Trophoblast cell (in vitro differentiated cells and primary cell): Measurements from ENCODE around the gene COX6B2.

ENCODE experiments used
- DNase-seq, 2 donors: peaks; one replicate each; pipeline ENCODE4 v3.0.0-alpha.2; 2016
- H2AFZ ChIP-seq: 2 replicates; pipeline ENCODE4 v1.6.1; 2013; ENCODE audit warnings: low read length, moderate library complexity, mild to moderate bottlenecking; ENCODE audit not compliant: insufficient read depth, poor library complexity
- H2AK5ac ChIP-seq: 2 replicates; pipeline ENCODE4 v1.6.1; 2013; ENCODE audit warnings: mild to moderate bottlenecking, low read length
- H2BK120ac ChIP-seq: 2 replicates; pipeline ENCODE4 v1.6.1; 2013; ENCODE audit warnings: low read length, mild to moderate bottlenecking, moderate library complexity; ENCODE audit not compliant: insufficient read depth, poor library complexity
- H2BK12ac ChIP-seq: 2 replicates; pipeline ENCODE4 v1.6.1; 2013; ENCODE audit warnings: mild to moderate bottlenecking, low read length, moderate library complexity
- H2BK5ac ChIP-seq: 2 replicates; pipeline ENCODE4 v1.6.1; 2013; ENCODE audit warnings: low read length, low read depth, moderate library complexity, mild to moderate bottlenecking; ENCODE audit not compliant: poor library complexity
- H3K14ac ChIP-seq: 2 replicates; pipeline ENCODE4 v1.6.1; 2013; ENCODE audit warnings: mild to moderate bottlenecking, low read length
- H3K18ac ChIP-seq: 2 replicates; pipeline ENCODE4 v1.6.1; 2013; ENCODE audit warnings: mild to moderate bottlenecking, low read length
- H3K23ac ChIP-seq: 2 replicates; pipeline ENCODE4 v1.6.1; 2013; ENCODE audit warnings: low read length
- H3K27ac ChIP-seq: 2 replicates; pipeline ENCODE4 v1.5.1; 2013; ENCODE audit warnings: low read depth, mild to moderate bottlenecking, inconsistent platforms, low read length, moderate library complexity
- H3K27me3 ChIP-seq: 2 replicates; pipeline ENCODE4 v1.6.1; 2013; ENCODE audit warnings: inconsistent platforms, mild to moderate bottlenecking, low read length, moderate library complexity; ENCODE audit not compliant: insufficient read depth
- H3K36me3 ChIP-seq, 2 experiments: 1 replicate in 1 of 2; 2 replicates in 1 of 2; pipeline ENCODE4 v1.6.1; 2013; ENCODE audit warnings: low read length in 2 of 2, mild to moderate bottlenecking in 2 of 2, moderate library complexity in 1 of 2; ENCODE audit not compliant: insufficient read depth in 2 of 2, control insufficient read depth in 1 of 2
- H3K4ac ChIP-seq: 2 replicates; pipeline ENCODE4 v1.6.1; 2013; ENCODE audit warnings: low read depth, mild to moderate bottlenecking, low read length, moderate library complexity
- H3K4me1 ChIP-seq, 2 experiments: 1 replicate in 1 of 2; 2 replicates in 1 of 2; pipeline ENCODE4 v1.6.1; 2013; ENCODE audit warnings: low read length in 2 of 2, mild to moderate bottlenecking in 2 of 2, moderate library complexity in 1 of 2; ENCODE audit not compliant: insufficient read depth in 2 of 2, control insufficient read depth in 1 of 2
- H3K4me2 ChIP-seq: 2 replicates; pipeline ENCODE4 v1.6.1; 2013; ENCODE audit warnings: inconsistent platforms, mild to moderate bottlenecking, low read length, moderate library complexity
- H3K4me3 ChIP-seq: 2 replicates; pipeline ENCODE4 v1.5.1; 2013; ENCODE audit warnings: mild to moderate bottlenecking, low read depth, low read length, inconsistent platforms
- H3K79me1 ChIP-seq: one replicate; pipeline ENCODE4 v1.6.1; 2013; ENCODE audit warnings: low read length
- H3K79me2 ChIP-seq: 2 replicates; pipeline ENCODE4 v1.6.1; 2013; ENCODE audit warnings: low read length, mild to moderate bottlenecking; ENCODE audit not compliant: control insufficient read depth, insufficient read depth, poor library complexity
- H3K9ac ChIP-seq: 2 replicates; pipeline ENCODE4 v1.6.1; 2013; ENCODE audit warnings: mild to moderate bottlenecking, low read length
- H3K9me3 ChIP-seq: 2 replicates; pipeline ENCODE4 v1.6.1; 2013; ENCODE audit warnings: low read depth, mild to moderate bottlenecking, control low read depth, inconsistent platforms, low read length; ENCODE audit not compliant: insufficient read depth
- H4K12ac ChIP-seq: 2 replicates; pipeline ENCODE4 v1.6.1; 2013; ENCODE audit warnings: low read depth, mild to moderate bottlenecking, low read length, moderate library complexity
- H4K8ac ChIP-seq: 2 replicates; pipeline ENCODE4 v1.6.1; 2013; ENCODE audit warnings: low read depth, mild to moderate bottlenecking, low read length, moderate library complexity
- H4K91ac ChIP-seq: one replicate; pipeline ENCODE4 v1.6.1; 2013; ENCODE audit warnings: low read depth, mild to moderate bottlenecking, low read length, moderate library complexity
- WGBS: extraction: QIAGEN DNeasy Blood & Tissue Kit; methylation state at CpG from one replicate; pipeline ENCODE4 v1.1.7; 2013; ENCODE audit warnings: missing lambda C conversion rate; ENCODE audit not compliant: insufficient read length, insufficient coverage; ENCODE audit errors: extremely low coverage; 5-methylcytosine and 5-hydroxymethylcytosine counted together

COX6B2 gene

DNA sequence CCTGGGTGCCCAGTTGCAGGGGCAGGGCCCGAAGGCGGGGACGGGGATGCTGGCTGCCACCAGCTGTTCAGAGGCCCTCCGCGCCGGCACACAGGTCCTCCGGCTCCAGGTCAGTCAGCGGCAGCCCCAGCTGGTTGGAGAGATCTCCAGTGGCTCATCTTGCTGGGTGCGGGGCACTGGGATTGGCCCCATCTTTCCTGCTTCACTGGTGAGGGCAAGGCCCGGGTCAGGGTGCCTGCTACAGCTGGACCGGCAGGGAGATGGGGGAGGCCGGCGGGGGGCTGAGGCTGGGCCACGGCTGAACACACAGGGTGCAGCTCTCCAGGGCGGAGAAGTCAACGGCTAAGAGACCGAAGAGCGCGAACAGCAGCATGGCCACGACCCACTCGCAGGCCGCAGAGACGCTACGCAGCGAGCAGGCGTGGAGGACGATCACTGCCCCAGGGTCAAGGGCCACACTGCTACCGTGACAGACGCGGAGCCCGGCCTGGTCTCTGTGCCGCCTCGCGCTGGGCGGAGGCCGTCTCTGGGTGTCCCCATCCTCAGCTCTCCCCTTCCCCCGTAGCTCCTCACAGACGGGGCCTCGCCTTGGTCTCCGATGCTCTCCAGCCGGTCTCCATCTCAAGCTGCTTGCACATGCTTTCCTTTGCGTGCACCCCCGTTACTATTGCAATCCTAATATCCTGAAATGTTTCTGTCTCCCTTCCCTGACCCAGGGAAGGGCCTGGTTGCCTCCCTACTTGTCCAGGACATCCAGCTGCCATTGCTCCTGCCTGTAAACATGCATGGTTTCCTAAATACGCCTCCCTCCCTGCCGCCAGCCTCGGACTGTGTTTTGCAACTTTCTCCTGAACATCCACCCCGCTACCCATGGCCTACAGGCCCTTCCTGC lies 41.7 kb downstream of the COX6B2 start:
- Histone ChIP-seq H3K18ac (no peak overlapping the region), H3K4me3 (no peak overlapping the region), H3K79me2 (no peaks in the 10 kb centered on the region), H3K9ac (no peak overlapping the region), H2BK12ac (no peak overlapping the region), H3K9me3 (peaks cover 2% of the 10 kb centered on the region), H3K27ac (no peak overlapping the region), H2AK5ac (peak overlapping the region; percentile 41), H3K14ac (no peak overlapping the region), H3K79me1 (no peaks in the 10 kb centered on the region), H3K27me3 (no peaks in the 10 kb centered on the region), H2BK120ac (no peak overlapping the region), H3K4ac (no peak overlapping the region), H3K4me2 (no peak overlapping the region), H4K8ac (no peak overlapping the region), H4K91ac (no peak overlapping the region), H3K23ac (no peak overlapping the region), H2AFZ (no peak overlapping the region), H3K4me1 (peaks cover 2% of the 10 kb centered on the region in 2 experiments), H4K12ac (no peak overlapping the region), H3K36me3 (peaks cover 8 to 21% of the 10 kb centered on the region in 2 experiments), H2BK5ac (no peak overlapping the region)
- WGBS = no CpG with 5 or more reads among the region's 47 CpGs
- no peak for DNase-seq

DNA sequence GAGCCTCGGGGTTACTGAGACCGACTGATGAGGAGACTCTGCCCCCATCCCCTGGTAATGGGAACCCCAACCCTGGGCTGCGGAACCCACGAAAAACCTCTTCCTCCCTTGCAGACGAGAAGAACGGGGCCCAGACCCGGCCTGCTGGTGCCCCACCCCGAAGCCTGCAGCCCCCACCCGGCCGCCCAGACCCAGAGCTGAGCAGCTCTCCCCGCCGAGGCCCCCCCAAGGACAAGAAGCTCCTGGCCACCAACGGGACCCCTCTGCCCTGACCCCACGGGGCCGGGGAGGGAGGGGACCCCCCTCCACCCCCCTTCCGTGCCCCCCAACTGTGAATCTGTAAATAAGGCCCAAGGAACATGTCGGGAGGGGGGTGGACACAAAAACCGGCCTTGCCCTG lies 42.7 kb downstream of the COX6B2 start:
- peaks cover 2% of the 10 kb centered on the region in 2 experiments for H3K4me1 ChIP-seq
- H2AK5ac ChIP-seq = no peak overlapping the region
- no peak overlapping the region for H3K14ac ChIP-seq
- no peak overlapping the region for H4K8ac ChIP-seq
- H3K79me1 ChIP-seq = no peaks in the 10 kb centered on the region
- H3K9ac ChIP-seq = no peak overlapping the region
- no peak overlapping the region for H2BK5ac ChIP-seq
- H2BK120ac ChIP-seq = no peak overlapping the region
- peaks cover 2% of the 10 kb centered on the region for H3K9me3 ChIP-seq
- H2AFZ ChIP-seq = no peak overlapping the region
- no peak overlapping the region for H3K4ac ChIP-seq
- no peak overlapping the region for H3K4me3 ChIP-seq
- H2BK12ac ChIP-seq = no peak overlapping the region
- H3K36me3 ChIP-seq = peaks cover 10 to 21% of the 10 kb centered on the region in 2 experiments
- H4K91ac ChIP-seq = no peak overlapping the region
- no CpG with 5 or more reads among the region's 18 CpGs for whole genome bisulfite sequencing
- no peak overlapping the region for H3K27ac ChIP-seq
- no peak overlapping the region for H3K23ac ChIP-seq
- no peaks in the 10 kb centered on the region for H3K79me2 ChIP-seq
- no peak for DNase-seq
- no peak overlapping the region for H4K12ac ChIP-seq
- H3K18ac ChIP-seq = no peak overlapping the region
- no peaks in the 10 kb centered on the region for H3K27me3 ChIP-seq
- no peak overlapping the region for H3K4me2 ChIP-seq

DNA sequence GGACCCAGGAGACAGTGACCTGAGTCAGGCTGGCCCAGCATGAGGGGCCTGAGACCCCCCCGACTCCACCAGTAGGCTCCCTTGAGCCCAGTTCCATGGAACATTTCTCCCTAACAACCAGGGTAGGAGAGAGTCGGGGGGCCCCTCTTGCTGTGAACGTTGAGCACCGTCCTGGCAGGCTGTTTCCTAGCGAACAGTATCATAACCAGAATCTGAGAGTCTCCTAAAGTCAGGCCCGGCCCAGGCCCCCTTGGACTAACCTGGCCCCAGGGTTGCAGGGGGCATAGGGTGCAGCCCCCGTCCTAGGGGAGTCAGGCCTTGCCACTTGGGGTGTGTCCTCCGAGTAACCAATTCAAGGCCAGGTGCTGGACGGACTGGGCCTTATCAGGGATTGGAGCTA lies 43.1 kb downstream of the COX6B2 start:
- no peak overlapping the region for H4K8ac ChIP-seq
- H3K27ac ChIP-seq = no peak overlapping the region
- H3K23ac ChIP-seq = no peak overlapping the region
- H2BK12ac ChIP-seq = no peak overlapping the region
- no peak overlapping the region for H3K4ac ChIP-seq
- no CpG with 5 or more reads among the region's 9 CpGs for WGBS
- no peak overlapping the region for H4K12ac ChIP-seq
- H3K36me3 ChIP-seq = peaks cover 14 to 21% of the 10 kb centered on the region in 2 experiments
- no peaks in the 10 kb centered on the region for H3K79me1 ChIP-seq
- H3K79me2 ChIP-seq = no peaks in the 10 kb centered on the region
- no peak overlapping the region for H3K4me3 ChIP-seq
- H2AFZ ChIP-seq = no peak overlapping the region
- H2AK5ac ChIP-seq = no peak overlapping the region
- peaks cover 2% of the 10 kb centered on the region in 2 experiments for H3K4me1 ChIP-seq
- no peak overlapping the region for H3K14ac ChIP-seq
- H3K9me3 ChIP-seq = peaks cover 3% of the 10 kb centered on the region
- H3K18ac ChIP-seq = no peak overlapping the region
- no peak overlapping the region for H4K91ac ChIP-seq
- H2BK5ac ChIP-seq = no peak overlapping the region
- no peak overlapping the region for H3K4me2 ChIP-seq
- no peak for DNase-seq
- H3K27me3 ChIP-seq = no peaks in the 10 kb centered on the region
- H2BK120ac ChIP-seq = no peak overlapping the region
- H3K9ac ChIP-seq = no peak overlapping the region

DNA sequence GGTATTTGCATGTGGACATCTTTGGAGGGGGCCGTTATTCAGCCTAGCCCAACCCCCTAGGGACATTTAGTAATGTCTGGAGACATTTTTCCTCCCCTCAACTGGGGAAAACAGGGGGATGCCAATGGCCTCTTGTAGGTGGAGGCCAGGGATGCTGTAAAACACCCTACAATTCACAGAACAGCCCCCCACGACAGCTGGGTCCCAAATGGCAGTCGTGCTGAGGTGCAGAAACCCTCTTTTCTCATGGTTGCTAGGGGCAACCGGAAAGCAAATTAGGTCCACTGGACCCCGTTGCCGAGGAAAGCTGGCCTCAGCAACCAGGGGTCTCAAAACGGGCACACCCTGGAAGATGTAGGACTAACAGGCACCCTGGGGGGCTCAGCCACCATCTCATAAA lies 44.0 kb downstream of the COX6B2 start:
- WGBS = no CpG with 5 or more reads among the region's 7 CpGs
- H3K9me3 ChIP-seq = peaks cover 3% of the 10 kb centered on the region
- no peak overlapping the region for H2AFZ ChIP-seq
- H3K79me1 ChIP-seq = no peaks in the 10 kb centered on the region
- no peaks in the 10 kb centered on the region for H3K27me3 ChIP-seq
- H3K4me1 ChIP-seq = peaks cover 2% of the 10 kb centered on the region in 2 experiments
- no peak overlapping the region for H4K8ac ChIP-seq
- no peak overlapping the region for H4K91ac ChIP-seq
- no peaks in the 10 kb centered on the region for H3K79me2 ChIP-seq
- no peak overlapping the region for H4K12ac ChIP-seq
- no peak overlapping the region for H3K18ac ChIP-seq
- no peak overlapping the region for H3K23ac ChIP-seq
- no peak overlapping the region for H2BK5ac ChIP-seq
- no peak overlapping the region for H3K4ac ChIP-seq
- no peak overlapping the region for H3K4me2 ChIP-seq
- no peak overlapping the region for H2BK12ac ChIP-seq
- no peak overlapping the region for H3K9ac ChIP-seq
- no peak for DNase-seq
- no peak overlapping the region for H3K14ac ChIP-seq
- no peak overlapping the region for H2AK5ac ChIP-seq
- no peak overlapping the region for H3K27ac ChIP-seq
- no peak overlapping the region for H3K4me3 ChIP-seq
- no peak overlapping the region for H2BK120ac ChIP-seq
- peaks cover 17 to 26% of the 10 kb centered on the region in 2 experiments for H3K36me3 ChIP-seq
